Left colon (tissue), 2 donors: ENCODE results near the gene ZIK1. TPM values are rescaled to one million over a fixed set of nuclear protein-coding genes. Genes with fewer than 3 reads are reported as not detected.
A peak's percentile ranks its signal among the peaks of the same experiment; 100 is the strongest.

Experiments
- ATAC-seq: fragments of 200-7000 bp; cut with Tn5 transposase; one replicate; pipeline ENCODE4 v1.9.1; 2020; ENCODE audit warnings: mild to moderate bottlenecking, moderate library complexity
- DNase-seq, 2 donors: peaks; one replicate each; pipeline ENCODE4 v3.0.0-alpha.2; 2020
- intact Hi-C, 2 donors: fragments of 100-400 bp; cut with DNase I in 1 of 2; cut with micrococcal nuclease in 1 of 2; formaldehyde crosslinking; loops; one replicate each; pipeline versions ENCODE4 v1.11.2 to v1.14.0; 2022; cut with DNase I, micrococcal nuclease
- total RNA-seq, 2 donors: library from RNA; stranded (reverse); fragmentation: NEBNext Ultra II Directional; extraction: Animal tissue kit (Norgen Biotek cat#: 25700); gene quantifications; one replicate each; pipeline ENCODE4 v1.2.1, GENCODE V29; 2021
- donor health status: DM: no; HTN: no; CAD: no.
- donor health status: DM: yes; HTN: yes; CAD: no.

Gene ZIK1
- total RNA-seq, 2 donors from 2014 or later = 0.95 to 1.5 TPM

DNA sequence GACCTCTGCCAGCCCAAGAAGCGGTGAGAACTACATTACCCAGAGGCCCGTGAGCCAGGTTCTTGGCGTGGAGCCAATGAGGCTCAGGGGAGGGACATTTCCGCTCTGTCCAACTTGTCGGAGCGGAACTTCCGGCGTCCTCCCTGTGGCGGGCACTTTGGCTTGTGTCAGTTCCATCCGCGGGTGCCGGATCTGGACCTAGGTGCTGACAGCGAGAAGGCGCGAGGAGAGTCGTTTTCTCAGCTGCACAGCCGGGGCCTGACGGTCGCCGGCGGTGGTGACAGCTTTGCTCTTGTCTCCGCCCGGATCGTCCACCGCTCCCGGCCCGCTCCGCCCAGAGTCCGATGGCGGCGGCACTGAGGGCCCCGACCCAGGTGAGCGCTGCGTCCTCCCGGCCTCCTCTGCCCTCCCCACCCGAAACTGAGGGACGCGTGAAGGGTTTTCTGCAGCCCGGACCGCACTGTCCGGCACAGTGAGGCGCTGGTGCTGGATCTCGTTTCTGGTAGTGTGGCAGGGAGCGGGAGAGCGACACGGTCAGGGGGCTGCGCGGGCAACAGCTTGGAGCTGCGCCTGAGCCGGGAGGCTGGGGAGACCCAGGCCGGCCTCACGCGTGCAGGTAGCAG, 15.9 kb downstream of the ZIK1 start, which contains the start of gene ZNF530:
TSS of gene ZNF530 (plus strand) at position 125 of the 623 bp plus-strand sequence. CDS start 4,461 bp downstream, outside the sequence.
- intact Hi-C loops = no loop called here
- peak; percentile 94 to 95 for DNase-seq
- peak; percentile 100 for ATAC-seq

DNA sequence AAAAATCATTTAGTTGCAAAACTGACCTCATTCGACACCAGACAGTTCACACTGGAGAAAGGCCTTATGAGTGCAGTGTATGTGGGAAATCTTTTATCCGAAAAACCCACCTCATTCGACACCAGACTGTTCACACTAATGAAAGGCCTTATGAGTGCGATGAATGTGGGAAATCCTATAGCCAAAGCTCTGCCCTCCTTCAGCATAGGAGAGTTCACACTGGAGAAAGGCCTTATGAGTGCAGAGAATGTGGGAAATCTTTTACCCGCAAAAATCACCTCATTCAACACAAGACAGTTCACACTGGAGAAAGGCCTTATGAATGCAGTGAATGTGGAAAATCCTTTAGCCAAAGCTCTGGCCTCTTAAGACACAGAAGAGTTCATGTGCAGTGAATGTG, 23.0 kb downstream of the ZIK1 start:
- DNase-seq = no peak
- intact Hi-C loops = no loop called here
- no peak for ATAC-seq

GRCh38 chr19:57611113-57611512, 27.2 kb downstream of the ZIK1 start:
- no peak for ATAC-seq
- DNase-seq = no peak
- intact Hi-C loops = no loop called here

- peak; percentile 90 to 97 for DNase-seq
- ATAC-seq = peak; percentile 100
- intact Hi-C loops = no loop called here
These were observed 30.2 kb downstream of the ZIK1 start, which contains the start of gene ZNF134 for GRCh38 chr19:57613941-57614743. ZNF134 (plus strand) TSS chr19:57614242; CDS start chr19:57619469, 5,227 bp downstream.

GRCh38 chr19:57615346-57615745, 31.4 kb downstream of the ZIK1 start:
- intact Hi-C loops = no loop called here
- ATAC-seq (no peak), DNase-seq (no peak)

- DNase-seq (no peak), ATAC-seq (no peak)
- intact Hi-C loops = no loop called here
These were observed 36.9 kb downstream of the ZIK1 start for GRCh38 chr19:57620673-57621348.

DNA sequence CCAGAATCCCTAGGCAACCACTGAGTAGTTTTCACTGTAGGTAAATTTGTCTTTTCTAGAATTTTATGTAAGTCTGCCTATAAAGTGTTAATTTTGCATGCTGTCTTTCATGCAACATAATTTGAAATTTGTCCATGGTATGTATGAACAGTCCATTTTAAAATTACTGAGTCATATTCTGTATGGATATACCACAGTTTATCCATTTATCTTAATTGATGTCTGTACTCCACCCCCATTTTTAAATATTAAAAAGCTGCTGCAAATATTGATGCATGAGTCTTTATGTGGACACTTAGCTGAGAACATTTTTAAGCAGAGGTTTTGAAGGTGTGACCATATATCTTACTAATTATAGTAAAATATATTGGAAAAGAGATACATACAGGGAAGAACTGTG, 39.1 kb downstream of the ZIK1 start:
- DNase-seq = no peak
- intact Hi-C loops = no loop called here
- ATAC-seq = no peak

DNA sequence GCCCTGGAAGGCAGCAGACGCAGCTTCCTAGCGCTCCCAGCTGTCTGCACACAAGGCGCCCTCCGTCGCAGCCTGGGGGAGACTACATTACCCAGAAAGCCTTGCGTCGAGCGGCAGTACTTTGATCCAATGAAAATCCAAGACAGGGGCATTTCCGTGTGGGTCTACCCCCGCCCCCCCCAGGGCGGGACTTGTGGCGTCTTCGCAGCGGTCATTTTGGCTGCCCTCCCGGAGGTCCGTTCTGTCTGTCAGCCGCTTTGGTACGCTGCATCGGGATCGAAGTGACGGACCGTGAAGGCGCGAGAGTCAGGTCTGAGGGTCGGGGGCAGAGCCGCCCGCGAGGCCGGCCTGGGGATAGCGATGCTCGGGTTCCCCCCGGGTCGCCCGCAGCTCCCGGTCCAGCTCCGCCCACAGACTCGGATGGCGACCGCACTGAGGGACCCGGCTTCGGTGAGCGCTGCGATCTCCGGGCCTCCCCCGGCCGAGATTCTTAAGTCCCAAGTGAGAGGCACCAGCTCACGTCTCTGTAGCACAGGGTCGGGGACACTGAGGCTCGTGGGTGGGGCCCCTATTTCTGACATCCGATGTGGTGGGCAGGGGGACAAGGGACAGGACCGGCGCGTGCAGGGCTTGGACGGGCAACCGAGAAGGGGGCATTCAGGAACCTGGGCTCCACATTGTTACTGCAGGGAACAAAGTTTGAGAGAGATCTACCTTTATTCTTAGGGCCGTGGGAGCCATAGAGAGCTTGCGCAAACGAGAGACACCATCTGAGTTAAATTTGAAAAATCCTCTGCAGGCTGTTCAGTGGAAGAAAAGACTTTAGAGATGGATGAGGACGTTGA, 49.3 kb downstream of the ZIK1 start, which contains the start of gene ZNF211:
TSS of gene ZNF211 (plus strand) at position 182 of the 845 bp plus-strand sequence. CDS start at position 361, 179 bp downstream.
- intact Hi-C loops = no loop called here

DNA sequence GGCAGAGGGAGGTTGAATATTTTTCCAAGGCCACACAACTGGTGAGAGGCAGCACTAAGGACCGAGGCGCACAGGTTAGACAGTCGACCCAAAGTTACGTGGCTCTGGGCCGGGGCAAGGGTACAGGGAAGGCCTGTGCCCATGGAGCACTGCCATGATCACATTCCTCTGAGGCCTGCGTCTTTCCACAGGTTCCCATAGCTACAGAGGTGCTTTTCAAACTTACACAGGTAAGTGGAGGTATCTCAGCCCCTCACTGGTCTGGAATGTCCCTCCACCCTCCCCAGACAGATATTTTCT, 49.8 kb downstream of the ZIK1 start:
- ATAC-seq (no peak), DNase-seq (no peak)
- intact Hi-C loops = no loop called here

More for the DNA sequence above, 49.3 kb downstream of the ZIK1 start, which contains the start of gene ZNF211:
- DNase-seq (peak; percentile 93 to 96), ATAC-seq (peak; percentile 100)

GRCh38 chr19:57637379-57637778, 53.4 kb downstream of the ZIK1 start:
- intact Hi-C loops = no loop called here
- ATAC-seq (no peak), DNase-seq (no peak)

DNA sequence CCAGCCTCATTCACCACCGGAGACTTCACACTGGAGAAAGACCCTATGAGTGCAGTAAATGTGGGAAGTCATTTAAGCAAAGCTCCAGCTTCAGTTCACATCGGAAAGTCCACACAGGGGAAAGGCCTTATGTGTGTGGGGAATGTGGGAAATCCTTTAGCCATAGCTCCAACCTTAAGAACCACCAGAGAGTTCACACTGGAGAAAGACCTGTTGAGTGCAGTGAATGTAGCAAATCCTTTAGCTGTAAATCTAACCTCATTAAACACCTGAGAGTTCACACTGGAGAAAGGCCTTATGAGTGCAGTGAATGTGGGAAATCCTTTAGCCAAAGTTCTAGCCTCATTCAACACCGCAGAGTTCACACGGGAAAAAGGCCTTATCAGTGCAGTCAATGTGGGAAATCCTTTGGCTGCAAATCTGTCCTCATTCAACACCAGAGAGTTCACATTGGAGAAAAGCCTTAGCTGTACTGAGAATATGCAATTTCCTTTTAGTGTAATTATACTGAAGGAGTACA, 57.8 kb downstream of the ZIK1 start:
- ATAC-seq = no peak
- no peak for DNase-seq
- intact Hi-C loops = no loop called here

DNA sequence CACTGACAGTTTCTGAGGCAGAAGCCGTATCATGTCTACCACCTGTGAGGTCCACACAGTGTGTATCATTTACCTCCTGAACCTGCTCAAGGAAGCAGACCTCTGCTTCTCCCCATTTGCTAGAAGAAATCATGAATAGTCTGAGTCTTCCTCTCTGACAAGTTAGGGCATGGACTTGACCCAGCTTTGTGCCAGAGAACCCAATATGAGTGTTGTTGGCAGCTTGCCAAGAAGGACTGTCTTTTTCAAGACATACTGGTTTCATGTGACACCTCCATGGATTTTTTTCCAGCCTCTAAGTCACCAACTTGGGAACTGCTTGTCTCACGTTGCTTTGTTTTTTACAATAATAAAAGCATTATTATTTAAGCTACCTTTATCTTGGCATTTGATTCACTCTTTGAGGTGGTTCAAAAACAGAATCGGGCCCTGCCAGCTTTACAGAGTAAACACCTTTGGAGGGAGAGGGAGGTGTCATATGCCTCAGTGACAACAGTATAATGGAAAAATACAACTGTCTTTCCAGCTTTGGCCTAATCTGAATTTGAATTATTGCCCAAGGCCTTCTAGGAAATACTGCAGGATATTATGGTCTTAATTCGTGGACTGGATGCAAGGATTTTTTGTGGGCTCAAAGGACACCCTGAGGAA, 58.6 kb downstream of the ZIK1 start:
- DNase-seq = no peak
- ATAC-seq = no peak
- intact Hi-C loops = no loop called here

Other genes with a start within 250 kb of the ZIK1 start
- 1 to 10 TPM; 3.0 to 3.3 TPM for gene ZNF304, start 232.9 kb upstream of the ZIK1 start, total RNA-seq
- 1 to 10 TPM; 4.4 to 4.5 TPM for gene TRAPPC2B, start 220.6 kb upstream of the ZIK1 start, total RNA-seq
- gene ZNF547, start 220.6 kb upstream of the ZIK1 start, total RNA-seq = 1 to 10 TPM; 1.4 to 1.8 TPM
- gene ZNF548, start 194.3 kb upstream of the ZIK1 start, total RNA-seq = 10 to 100 TPM in 1 of 2 donors, 1 to 10 TPM in 1; 8.1 to 10.7 TPM
- 10 to 100 TPM in 1 of 2 donors, 1 to 10 TPM in 1; 7.7 to 12.1 TPM for gene ZNF17, start 173.0 kb upstream of the ZIK1 start, total RNA-seq
- gene ZNF749, start 148.8 kb upstream of the ZIK1 start, total RNA-seq = 1 to 10 TPM; 7.3 to 8.3 TPM
- under 1 TPM; 0.37 to 0.50 TPM for gene VN1R1, start 127.0 kb upstream of the ZIK1 start, total RNA-seq
- gene ZNF772, start 106.6 kb upstream of the ZIK1 start, total RNA-seq = 1 to 10 TPM; 3.2 to 3.8 TPM
- gene ZNF419, start 96.4 kb upstream of the ZIK1 start, total RNA-seq = 1 to 10 TPM; 3.2 to 4.0 TPM
- gene ZNF773, start 84.2 kb upstream of the ZIK1 start, total RNA-seq = 1 to 10 TPM; 2.6 to 5.0 TPM
- gene ZNF549, start 56.8 kb upstream of the ZIK1 start, total RNA-seq = 1 to 10 TPM; 2.7 to 3.5 TPM
- 1 to 10 TPM; 2.7 to 5.3 TPM for gene ZNF550, start 24.3 kb upstream of the ZIK1 start, total RNA-seq
- 1 to 10 TPM; 2.0 to 3.2 TPM for gene ZNF416, start 5.2 kb upstream of the ZIK1 start, total RNA-seq
- 1 to 10 TPM; 1.2 to 1.7 TPM for gene ZNF530, start 15.7 kb downstream of the ZIK1 start, total RNA-seq
- 1 to 10 TPM; 7.4 to 9.0 TPM for gene ZNF134, start 30.1 kb downstream of the ZIK1 start, total RNA-seq
- 1 to 10 TPM; 7.4 to 9.9 TPM for gene ZNF211, start 49.0 kb downstream of the ZIK1 start, total RNA-seq
- not detected for gene ZSCAN4, start 84.8 kb downstream of the ZIK1 start, total RNA-seq
- 1 to 10 TPM; 4.9 to 5.2 TPM for gene ZNF551, start 97.8 kb downstream of the ZIK1 start, total RNA-seq
- 1 to 10 TPM in 1 of 2 donors, under 1 TPM in 1; 0.67 to 1.8 TPM for gene ZNF154, start 125.1 kb downstream of the ZIK1 start, total RNA-seq
- 1 to 10 TPM; 2.2 to 3.1 TPM for gene ZNF671, start 143.5 kb downstream of the ZIK1 start, total RNA-seq
- 10 to 100 TPM; 13.3 to 16.5 TPM for gene ZNF776, start 162.7 kb downstream of the ZIK1 start, total RNA-seq
- 10 to 100 TPM; 13.0 to 15.2 TPM for gene ZNF586, start 185.5 kb downstream of the ZIK1 start, total RNA-seq
- 10 to 100 TPM; 24.1 to 31.7 TPM for gene ZNF552, start 230.8 kb downstream of the ZIK1 start, total RNA-seq
- gene ZNF587B, start 246.2 kb downstream of the ZIK1 start, total RNA-seq = 10 to 100 TPM; 13.0 to 22.4 TPM